Activated T-cell treated with anti-CD3 and anti-CD28 coated beads for 24 hours (primary cell): Measurements from ENCODE around the gene ZNF189.
"Not testable (repeated sequence)": the region's sequence is repeated elsewhere in the genome, so short reads cannot be mapped to it uniquely, and the experiment has no call there.

ENCODE experiments used
- DNase-seq: peaks from one replicate; pipeline ENCODE4 v3.0.0-alpha.2; 2020; ENCODE audit warnings: low read depth

The ZNF189 gene

GRCh38 chr9:101380295-101380694, 18.4 kb upstream of the ZNF189 start:
- DNase-seq = no peak

- no peak for DNase-seq
Measured at GRCh38 chr9:101381118-101381517, 17.5 kb upstream of the ZNF189 start.

- no peak for DNase-seq
Measured at GRCh38 chr9:101381833-101382342, 16.8 kb upstream of the ZNF189 start.

GRCh38 chr9:101383361-101383760, 15.3 kb upstream of the ZNF189 start:
- no peak for DNase-seq

GRCh38 chr9:101384873-101385536, 13.6 kb upstream of the ZNF189 start, which contains the start of gene BAAT:
Gene BAAT (minus strand): TSS chr9:101385006. CDS start chr9:101371404, 13,602 bp downstream.
- DNase-seq = not testable (repeated sequence)

DNA sequence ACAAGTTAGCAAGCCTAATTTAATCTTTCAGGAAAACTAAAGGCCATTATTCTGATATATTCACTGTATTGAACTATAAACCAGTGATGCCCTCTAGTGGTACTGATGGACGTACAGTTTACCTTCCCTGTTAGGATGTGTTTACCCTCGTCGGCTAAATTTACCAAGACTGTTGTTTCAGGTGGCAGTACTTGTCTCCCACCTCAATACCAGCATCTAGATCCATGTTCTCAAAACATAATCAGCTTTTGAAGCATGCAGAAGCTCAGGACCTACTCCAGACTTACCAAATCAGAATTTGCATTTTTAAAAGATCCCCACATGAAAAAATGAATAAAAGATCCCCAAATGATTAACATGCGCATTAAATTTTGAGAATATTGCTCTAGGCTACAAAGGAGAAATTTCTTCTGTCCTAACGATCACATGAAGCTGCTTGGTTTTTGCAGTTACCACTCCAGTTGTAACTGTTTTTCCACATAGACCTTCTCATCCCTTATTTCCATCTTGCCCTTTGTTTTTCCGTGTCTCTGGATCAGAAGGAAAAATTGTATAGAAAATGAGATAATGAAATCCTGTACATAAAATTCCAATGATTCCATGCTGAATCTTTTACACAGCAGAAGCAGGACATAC, 10.7 kb upstream of the ZNF189 start:
- no peak for DNase-seq

DNA sequence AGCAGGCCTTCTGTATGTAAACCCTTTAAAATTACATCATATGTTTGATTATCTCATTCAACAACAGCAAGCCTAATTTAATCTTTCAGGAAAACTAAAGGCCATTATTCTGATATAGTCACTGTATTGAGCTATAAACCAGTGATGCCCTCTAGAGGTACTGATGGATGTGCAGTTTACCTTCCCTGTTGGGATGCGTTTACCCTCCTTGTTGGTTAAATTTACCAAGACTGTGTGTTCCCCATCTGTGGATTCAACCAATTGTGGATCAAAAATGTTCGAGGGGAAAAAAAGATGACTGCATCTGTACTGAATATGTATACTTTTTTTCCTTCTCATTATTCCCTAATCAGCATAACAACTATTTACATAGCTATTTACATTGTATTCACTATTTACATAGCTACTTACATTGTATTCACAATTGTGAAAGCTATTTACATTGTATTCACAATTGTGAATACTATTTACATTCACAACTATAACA, 10.1 kb upstream of the ZNF189 start:
- no peak for DNase-seq

DNA sequence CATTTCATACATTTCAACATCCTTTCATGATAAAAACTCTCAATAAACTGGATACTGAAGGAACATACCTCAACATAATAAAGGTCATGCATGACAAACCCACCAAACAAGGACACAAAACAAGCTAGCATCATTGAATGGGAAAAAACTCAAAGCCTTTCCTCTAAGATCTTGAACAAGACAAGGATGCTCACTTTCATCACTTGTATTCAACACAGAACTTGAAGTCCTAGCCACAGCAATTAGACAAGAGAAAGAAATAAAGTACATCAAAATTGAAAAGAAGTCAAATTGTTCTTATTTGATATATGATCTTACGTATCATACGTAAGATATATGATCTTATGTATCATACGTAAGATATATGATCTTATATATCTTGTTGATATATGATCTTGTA, 5.5 kb upstream of the ZNF189 start:
- DNase-seq = no peak

DNA sequence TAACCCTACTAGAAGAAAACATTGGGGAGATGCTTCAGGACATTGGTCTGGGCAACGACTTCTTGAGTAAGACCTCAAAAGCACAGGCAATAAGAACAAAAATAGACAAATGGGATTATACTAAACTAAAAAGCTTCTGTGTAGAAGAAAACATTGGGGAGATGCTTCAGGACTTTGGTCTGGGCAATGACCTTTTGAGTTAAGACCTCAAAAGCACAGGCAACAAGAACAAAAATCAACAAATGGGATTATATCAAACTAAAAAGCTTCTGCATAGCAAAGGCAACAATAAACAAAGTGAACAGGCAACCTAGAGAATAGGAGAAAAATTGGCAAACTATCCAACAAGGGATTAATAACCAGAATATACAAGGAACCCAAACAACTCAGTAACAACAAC, 4.0 kb upstream of the ZNF189 start:
- DNase-seq = no peak

GRCh38 chr9:101397746-101398067, 944 bp upstream of the ZNF189 start:
- no peak for DNase-seq

DNA sequence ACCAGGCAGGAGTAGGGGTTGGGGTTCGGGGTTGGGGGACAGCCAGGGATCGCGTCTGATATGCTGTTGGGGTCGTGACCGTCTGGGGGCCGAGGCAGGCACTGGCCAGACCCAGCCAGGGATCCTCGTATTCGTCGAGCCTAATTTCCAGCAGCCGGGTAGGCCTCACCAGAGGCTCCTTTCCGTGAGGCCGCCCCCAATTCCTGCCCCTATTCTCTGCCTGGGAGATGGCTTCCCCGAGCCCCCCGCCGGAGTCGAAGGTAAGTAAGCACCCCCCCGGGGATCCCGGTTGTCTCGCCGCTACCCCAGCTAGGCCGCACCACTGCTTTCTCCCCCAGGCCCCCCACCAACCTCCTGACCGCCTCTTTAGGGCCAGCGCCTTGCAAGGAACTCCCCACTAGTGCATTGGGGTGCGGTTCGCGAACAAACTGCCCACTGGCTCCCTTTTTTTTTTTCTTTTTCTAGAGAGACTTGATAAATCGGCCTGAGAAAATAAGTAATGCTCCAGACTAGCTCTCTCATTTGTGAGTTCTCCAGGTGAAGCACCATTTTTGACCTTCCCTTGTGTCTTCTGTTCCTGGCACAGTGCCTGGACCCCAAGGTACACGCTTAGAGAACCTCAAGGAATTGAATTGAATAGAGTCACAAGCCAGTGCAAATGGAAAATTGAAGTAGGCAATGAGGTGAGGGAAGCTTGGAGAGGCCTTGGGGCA, 435 bp downstream of the ZNF189 start:
- DNase-seq = no peak

DNA sequence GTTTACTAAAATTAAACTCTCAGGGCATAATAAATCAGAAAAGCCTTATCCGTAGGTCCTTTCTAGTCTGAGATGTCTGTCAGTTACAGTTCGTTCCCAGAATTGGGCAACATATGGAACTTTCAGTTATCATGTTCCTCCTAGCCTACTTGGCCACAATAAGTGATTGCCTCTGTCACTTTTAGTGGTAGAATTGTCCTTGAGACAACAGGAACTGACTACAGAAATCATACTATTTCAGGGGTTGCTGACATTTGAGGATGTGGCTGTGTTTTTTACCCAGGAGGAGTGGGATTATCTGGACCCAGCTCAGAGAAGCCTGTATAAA, 956 bp downstream of the ZNF189 start:
- DNase-seq = no peak

DNA sequence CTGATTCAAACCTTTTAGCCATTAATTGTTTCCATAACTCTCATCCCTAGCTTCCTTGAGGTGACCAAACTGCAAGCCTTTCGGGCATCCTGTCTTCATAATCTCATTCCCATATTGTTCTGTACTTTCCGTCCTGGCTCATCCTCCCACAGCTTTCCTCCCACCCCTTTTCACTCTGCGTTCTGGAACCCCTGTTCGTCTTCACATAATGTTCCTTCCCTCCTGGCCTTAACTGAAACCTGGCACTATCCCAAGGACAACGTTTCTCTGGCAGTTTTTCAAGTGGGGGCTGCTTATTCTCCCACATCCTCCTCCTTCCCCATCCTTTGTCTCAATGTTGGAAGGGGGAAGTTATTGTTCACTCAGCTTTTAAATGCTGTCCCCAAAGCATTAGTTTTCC, 1.5 kb downstream of the ZNF189 start:
- no peak for DNase-seq

DNA sequence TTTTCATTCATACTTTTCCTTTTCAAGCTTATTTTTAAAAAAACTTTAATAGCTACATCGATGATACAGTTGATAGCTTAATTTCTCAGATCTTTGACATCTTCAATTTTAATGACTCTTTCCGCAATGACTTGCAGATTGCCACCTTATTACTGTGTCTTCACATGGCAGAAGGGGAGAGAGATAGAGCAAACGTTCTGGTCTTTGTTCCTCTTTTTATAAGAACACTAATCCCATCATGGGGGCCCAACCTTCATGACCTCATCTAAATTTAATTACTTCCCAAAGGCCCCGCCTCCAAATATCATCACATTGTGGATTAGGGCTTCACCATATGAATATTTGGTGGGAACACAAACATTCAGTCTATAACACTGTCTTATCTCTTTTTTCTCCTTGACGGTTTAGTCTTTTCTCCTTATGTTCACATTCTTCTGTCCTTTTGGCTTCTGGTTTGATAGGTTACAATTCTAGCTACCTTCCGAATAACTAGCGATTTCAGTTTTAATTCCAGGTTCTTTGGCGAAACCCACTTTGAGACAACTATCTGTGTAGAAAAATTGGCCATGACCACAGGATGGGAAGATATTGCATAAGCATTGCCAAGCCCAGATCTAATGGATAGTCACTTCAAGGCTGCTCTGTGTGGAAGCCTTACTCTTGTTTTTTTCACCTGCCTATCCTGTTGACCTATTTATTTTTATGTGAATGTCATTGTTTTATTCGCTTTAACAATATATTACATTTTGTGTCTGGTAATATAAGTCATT, 5.0 kb downstream of the ZNF189 start:
- DNase-seq = no peak

DNA sequence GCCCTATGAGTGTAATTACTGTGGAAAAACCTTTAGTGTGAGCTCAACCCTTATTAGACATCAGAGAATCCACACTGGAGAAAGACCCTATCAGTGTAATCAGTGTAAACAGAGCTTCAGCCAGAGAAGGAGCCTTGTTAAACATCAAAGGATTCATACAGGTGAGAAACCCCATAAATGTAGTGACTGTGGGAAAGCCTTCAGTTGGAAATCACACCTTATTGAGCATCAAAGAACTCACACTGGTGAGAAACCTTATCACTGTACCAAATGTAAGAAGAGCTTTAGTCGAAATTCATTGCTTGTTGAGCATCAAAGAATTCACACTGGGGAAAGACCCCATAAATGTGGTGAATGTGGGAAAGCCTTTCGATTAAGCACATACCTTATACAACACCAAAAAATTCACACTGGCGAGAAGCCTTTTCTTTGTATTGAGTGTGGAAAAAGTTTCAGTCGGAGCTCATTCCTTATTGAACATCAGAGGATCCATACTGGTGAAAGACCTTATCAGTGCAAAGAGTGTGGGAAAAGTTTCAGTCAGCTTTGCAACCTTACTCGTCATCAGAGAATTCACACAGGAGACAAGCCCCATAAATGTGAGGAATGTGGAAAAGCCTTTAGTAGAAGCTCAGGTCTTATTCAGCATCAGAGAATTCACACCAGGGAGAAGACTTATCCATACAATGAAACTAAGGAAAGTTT, 9.9 kb downstream of the ZNF189 start:
- DNase-seq = no peak

DNA sequence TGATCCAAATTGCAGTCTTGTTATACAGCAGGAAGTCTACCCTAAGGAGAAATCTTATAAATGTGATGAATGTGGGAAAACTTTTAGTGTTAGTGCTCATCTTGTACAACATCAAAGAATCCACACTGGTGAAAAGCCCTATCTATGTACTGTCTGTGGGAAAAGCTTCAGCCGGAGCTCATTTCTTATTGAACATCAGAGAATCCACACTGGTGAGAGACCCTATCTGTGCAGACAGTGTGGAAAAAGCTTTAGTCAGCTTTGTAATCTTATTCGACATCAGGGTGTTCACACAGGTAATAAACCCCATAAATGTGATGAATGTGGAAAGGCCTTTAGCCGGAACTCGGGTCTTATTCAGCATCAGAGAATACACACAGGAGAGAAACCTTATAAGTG, 10.4 kb downstream of the ZNF189 start:
- no peak for DNase-seq

- no peak for DNase-seq
Measured at GRCh38 chr9:101414839-101415238, 16.2 kb downstream of the ZNF189 start.

DNA sequence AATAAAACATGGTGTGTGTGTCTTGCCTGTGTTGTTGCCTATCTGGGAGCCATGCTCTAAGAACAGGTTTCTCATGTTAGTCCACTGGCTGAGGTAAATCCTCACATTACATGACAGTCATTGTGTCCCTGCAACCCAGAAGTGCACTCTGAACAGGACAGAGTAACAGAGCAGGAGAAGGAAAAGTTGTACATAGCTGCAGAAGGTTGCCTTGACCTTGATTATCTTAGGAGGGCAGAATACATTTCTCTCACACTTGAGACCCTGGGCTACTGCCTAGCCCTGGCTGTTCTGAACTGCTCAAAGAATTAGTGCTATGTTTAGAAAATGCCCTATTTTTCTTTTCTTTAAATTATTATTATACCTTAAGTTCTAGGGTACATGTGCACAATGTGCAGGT, 16.9 kb downstream of the ZNF189 start:
- DNase-seq = no peak

DNA sequence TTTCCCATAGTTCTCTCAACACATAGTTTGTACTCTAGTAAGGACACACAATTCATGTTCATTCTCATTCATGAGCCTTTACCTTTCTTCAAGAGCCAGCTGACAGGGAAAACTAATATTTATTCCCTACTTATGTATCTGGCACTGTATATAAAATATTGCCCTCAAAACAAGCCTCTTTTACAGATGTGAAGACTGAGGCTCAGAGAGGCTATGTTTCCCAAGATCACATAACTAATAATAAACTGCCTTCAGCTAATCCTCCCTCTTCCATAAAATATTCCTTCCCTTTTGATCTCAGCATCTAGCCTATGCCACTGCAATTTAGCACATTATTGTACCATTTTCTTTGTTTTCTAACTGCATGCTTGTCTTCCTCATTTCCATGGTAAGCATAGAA, 18.7 kb downstream of the ZNF189 start:
- no peak for DNase-seq

DNA sequence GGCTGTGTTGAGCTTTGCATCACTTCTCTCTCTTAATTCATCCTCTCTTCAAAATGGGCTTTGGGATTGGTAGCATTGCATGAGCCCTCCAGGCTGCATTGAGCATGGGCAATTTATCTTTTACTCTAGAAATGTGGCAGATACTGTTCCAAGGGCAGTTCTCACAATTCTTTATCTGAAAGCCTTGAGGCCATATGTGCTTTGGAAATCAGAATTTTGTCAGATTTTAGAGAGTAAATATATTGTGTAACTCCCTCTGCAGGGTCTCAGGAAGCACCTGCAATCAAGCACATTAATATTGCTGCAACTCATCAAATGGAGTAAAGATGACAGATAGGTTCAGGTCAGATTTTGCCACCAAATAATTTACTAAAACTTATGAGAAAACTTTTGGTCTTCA, 19.3 kb downstream of the ZNF189 start:
- DNase-seq = no peak

DNA sequence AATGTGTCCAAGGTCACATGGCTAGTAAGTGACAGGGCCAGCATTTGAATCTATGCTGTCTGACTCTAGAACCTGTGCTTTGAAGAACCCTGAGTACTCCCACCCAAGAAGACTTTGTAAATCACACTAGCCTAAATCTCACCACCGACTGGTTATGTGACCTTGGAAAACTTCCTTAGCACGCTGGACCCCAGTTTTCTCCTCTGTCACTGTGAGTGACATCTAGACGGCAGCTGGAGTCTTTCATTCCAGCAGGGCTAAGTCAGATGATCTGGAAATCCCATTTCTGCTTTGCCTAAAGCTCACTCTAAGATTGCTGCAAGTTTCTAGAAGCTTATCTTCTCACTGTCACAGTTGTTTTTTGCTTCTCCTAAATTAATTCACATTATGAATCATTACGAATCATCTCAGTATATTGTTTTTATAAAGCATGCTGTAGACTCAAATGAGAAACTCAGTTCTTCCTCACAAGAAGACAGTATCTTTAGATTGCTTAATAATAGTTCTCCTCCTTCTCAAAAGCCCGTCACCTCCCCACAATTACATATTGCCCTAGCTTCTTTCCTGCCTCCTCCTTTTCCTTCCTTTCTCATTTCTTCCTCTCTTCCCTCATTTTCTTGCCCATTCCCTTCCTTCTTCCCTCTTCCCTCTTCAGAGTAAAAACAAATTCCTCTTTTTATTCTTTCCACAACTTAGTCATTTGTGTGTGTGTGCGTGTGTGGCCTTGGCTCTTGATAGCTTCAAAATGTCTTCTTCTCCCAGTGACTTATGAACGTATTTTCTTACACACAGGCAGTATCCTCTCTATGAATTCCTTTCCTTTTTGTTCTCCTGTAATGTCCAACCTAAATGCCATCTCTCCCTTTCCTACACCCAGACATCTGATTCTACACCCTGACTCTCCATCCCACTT, 20.1 kb downstream of the ZNF189 start:
- DNase-seq = no peak
